ENCODE measurements around the gene UXS1.

UXS1 gene

GRCh38 chr2:106109675-106110424 is 84.3 kb downstream of the UXS1 start:
- DNase-seq (ENCODE audit: low spot score), result no peak

- DNase-seq (ENCODE audit: low spot score), result no peak
These were observed 85.3 kb downstream of the UXS1 start for GRCh38 chr2:106108791-106109190.

DNA sequence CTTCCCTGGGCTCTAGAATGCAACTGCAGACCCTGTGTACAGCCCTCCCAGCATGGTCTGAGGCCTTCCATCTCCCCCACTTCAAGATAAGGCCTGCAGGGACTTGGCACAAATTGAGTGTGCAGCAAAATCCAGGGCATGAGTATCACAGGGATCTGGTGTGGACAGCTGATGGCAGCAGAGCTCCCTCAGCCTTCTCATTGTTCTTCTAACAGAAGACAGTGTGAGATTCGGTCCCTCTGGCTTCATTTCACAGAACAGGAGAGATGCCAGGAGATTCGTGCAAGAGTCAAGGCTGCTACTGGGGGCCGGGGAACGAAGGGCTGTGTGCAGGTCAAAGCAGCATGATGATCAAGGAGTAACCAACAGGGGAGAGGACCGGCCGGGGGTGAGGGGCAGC is 85.8 kb downstream of the UXS1 start:
- DNase-seq (ENCODE audit: low spot score), result peak; percentile 45

GRCh38 chr2:106107509-106108131 is 86.5 kb downstream of the UXS1 start:
- DNase-seq (ENCODE audit: low spot score), result peak; percentile 32

GRCh38 chr2:106106622-106107508 is 87.2 kb downstream of the UXS1 start:
- no peak for DNase-seq (ENCODE audit: low spot score)

GRCh38 chr2:106105151-106105922 is 88.8 kb downstream of the UXS1 start:
- DNase-seq (ENCODE audit: low spot score), result no peak

GRCh38 chr2:106104332-106105062 is 89.6 kb downstream of the UXS1 start:
- peak; percentile 86 for DNase-seq (ENCODE audit: low spot score)

- DNase-seq (ENCODE audit: low spot score), result no peak
These were observed 94.4 kb downstream of the UXS1 start for GRCh38 chr2:106099691-106100090.

- no peak for DNase-seq (ENCODE audit: low spot score)
These were observed 95.4 kb downstream of the UXS1 start for GRCh38 chr2:106098664-106099063.

- DNase-seq (ENCODE audit: low spot score), result no peak
These were observed 96.0 kb downstream of the UXS1 start for GRCh38 chr2:106098081-106098480.

GRCh38 chr2:106097038-106098000 is 96.8 kb downstream of the UXS1 start:
- DNase-seq (ENCODE audit: low spot score), result no peak

DNA sequence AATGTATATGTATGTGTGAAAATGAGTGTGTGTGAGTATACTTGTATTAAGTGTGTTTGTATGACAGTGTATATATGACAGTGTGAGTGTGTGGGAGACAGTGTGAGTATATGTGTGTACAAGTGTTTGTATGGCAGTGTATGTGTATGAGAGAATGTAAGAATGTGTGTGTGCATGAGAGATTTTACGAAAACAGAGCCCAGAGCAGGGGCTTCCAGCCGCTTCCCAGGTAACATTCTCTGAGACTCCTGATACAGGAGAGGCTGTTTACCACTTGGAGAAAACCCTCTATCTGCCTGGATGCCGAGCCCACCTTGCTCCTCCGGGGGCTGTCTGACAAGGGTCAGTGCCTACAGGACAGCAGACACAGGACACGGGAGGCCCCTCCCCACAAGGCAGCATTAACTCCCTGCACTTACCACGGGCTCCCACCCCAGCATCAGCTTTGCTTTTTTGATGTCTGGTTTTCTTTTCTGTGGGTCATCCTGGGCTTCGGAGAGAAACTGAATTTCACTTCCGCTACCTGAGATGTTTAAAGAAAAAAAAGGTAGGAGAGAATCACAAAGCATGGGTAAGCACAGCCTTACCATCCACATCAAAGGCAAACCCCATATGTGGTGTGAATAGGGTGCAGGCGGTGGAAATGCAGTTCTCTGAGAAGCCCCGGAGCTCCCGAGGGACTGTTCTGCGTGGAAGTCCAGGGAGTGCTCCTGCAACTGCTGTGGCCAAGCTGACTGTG is 97.6 kb downstream of the UXS1 start:
- no peak for DNase-seq (ENCODE audit: low spot score)

- DNase-seq (ENCODE audit: low spot score), result no peak
These were observed 98.4 kb downstream of the UXS1 start for GRCh38 chr2:106095478-106096298.

GRCh38 chr2:106094131-106094841 is 99.8 kb downstream of the UXS1 start:
- no peak for DNase-seq (ENCODE audit: low spot score)

- DNase-seq (ENCODE audit: low spot score), result no peak
These were observed 103.0 kb downstream of the UXS1 start for GRCh38 chr2:106090916-106091618.

GRCh38 chr2:106089611-106090010 is 104.5 kb downstream of the UXS1 start:
- DNase-seq (ENCODE audit: low spot score), result no peak
